Type B pancreatic cell (in vitro differentiated cells): ENCODE results near the gene UTY. TPM values are rescaled to one million over a fixed set of nuclear protein-coding genes. Genes with fewer than 3 reads are reported as not detected.

Experiments used
- DNase-seq: peaks from one replicate; pipeline ENCODE4 v3.0.0; 2021; ENCODE audit warnings: mixed read lengths; ENCODE audit not compliant: unreplicated experiment; ENCODE audit errors: extremely low spot score
- H3K27ac Mint-ChIP-seq: 2 replicates; pipeline ENCODE4 v1.8.0; 2021; ENCODE audit warnings: mild to moderate bottlenecking, mixed read lengths
- H3K27me3 Mint-ChIP-seq: 2 replicates; pipeline ENCODE4 v1.8.0; 2021; ENCODE audit warnings: mixed read lengths
- H3K36me3 Mint-ChIP-seq: 2 replicates; pipeline ENCODE4 v1.8.0; 2021; ENCODE audit warnings: mixed read lengths
- H3K4me1 Mint-ChIP-seq: one replicate; pipeline ENCODE4 v1.8.0; 2021; ENCODE audit warnings: mixed read lengths; ENCODE audit not compliant: unreplicated experiment
- H3K4me3 Mint-ChIP-seq: 2 replicates; pipeline ENCODE4 v1.8.0; 2021; ENCODE audit warnings: mild to moderate bottlenecking, mixed read lengths
- H3K9me3 Mint-ChIP-seq: 2 replicates; pipeline ENCODE4 v1.8.0; 2021; ENCODE audit warnings: mixed read lengths
- CTCF ChIP-seq: fragments of 200-600 bp; sonication (generic); conservative IDR thresholded peaks from 2 replicates; pipeline ENCODE4 v1.5.0; 2021; ENCODE audit warnings: antibody characterized with exemption, mild to moderate bottlenecking
- total RNA-seq: library from RNA; stranded (reverse); gene quantifications from 2 replicates; pipeline ENCODE4 v1.2.1, GENCODE V29; 2021; ENCODE audit warnings: low replicate concordance

UTY gene
- total RNA-seq, 1 donor from 2014 or later = not detected

- no peak for TF ChIP-seq CTCF
- Mint-ChIP-seq H3K36me3 (no peaks in the 10 kb centered on the region), H3K9me3 (no peaks in the 10 kb centered on the region), H3K27me3 (no peaks in the 10 kb centered on the region), H3K4me1 (no peaks in the 10 kb centered on the region), H3K4me3 (no peak overlapping the region), H3K27ac (no peak overlapping the region)
- DNase-seq = no peak
These were observed 134.3 kb downstream of the UTY start for GRCh38 chrY:13345549-13345948.

- H3K27me3 Mint-ChIP-seq = no peaks in the 10 kb centered on the region
- H3K27ac Mint-ChIP-seq = no peak overlapping the region
- no peak for DNase-seq
- H3K4me1 Mint-ChIP-seq = no peaks in the 10 kb centered on the region
- H3K36me3 Mint-ChIP-seq = no peaks in the 10 kb centered on the region
- no peak overlapping the region for H3K4me3 Mint-ChIP-seq
- TF ChIP-seq CTCF = no peak
- no peaks in the 10 kb centered on the region for H3K9me3 Mint-ChIP-seq
These were observed 136.4 kb downstream of the UTY start for GRCh38 chrY:13343307-13343946.

- H3K4me1 Mint-ChIP-seq = no peaks in the 10 kb centered on the region
- no peak overlapping the region for H3K27ac Mint-ChIP-seq
- H3K27me3 Mint-ChIP-seq = no peaks in the 10 kb centered on the region
- DNase-seq = no peak
- H3K9me3 Mint-ChIP-seq = no peaks in the 10 kb centered on the region
- no peak overlapping the region for H3K4me3 Mint-ChIP-seq
- no peak for TF ChIP-seq CTCF
- no peaks in the 10 kb centered on the region for H3K36me3 Mint-ChIP-seq
These were observed 139.9 kb downstream of the UTY start for GRCh38 chrY:13339939-13340338.

GRCh38 chrY:13339381-13339780, 140.5 kb downstream of the UTY start:
- Mint-ChIP-seq H3K4me1 (no peaks in the 10 kb centered on the region), H3K27ac (no peak overlapping the region), H3K4me3 (no peak overlapping the region), H3K27me3 (no peaks in the 10 kb centered on the region), H3K36me3 (no peaks in the 10 kb centered on the region), H3K9me3 (no peaks in the 10 kb centered on the region)
- TF ChIP-seq CTCF = no peak
- DNase-seq = no peak

- Mint-ChIP-seq H3K27me3 (no peaks in the 10 kb centered on the region), H3K27ac (no peak overlapping the region), H3K4me3 (no peak overlapping the region), H3K36me3 (no peaks in the 10 kb centered on the region), H3K9me3 (no peaks in the 10 kb centered on the region), H3K4me1 (no peaks in the 10 kb centered on the region)
- DNase-seq = no peak
- no peak for TF ChIP-seq CTCF
These were observed 141.1 kb downstream of the UTY start for GRCh38 chrY:13338711-13339110.

GRCh38 chrY:13337934-13338333, 141.9 kb downstream of the UTY start:
- H3K4me1 Mint-ChIP-seq = no peaks in the 10 kb centered on the region
- H3K36me3 Mint-ChIP-seq = no peaks in the 10 kb centered on the region
- no peak for DNase-seq
- no peak for TF ChIP-seq CTCF
- H3K27ac Mint-ChIP-seq = no peak overlapping the region
- H3K27me3 Mint-ChIP-seq = no peaks in the 10 kb centered on the region
- H3K9me3 Mint-ChIP-seq = no peaks in the 10 kb centered on the region
- no peak overlapping the region for H3K4me3 Mint-ChIP-seq
